GM18508 (cell line): ENCODE measurements around the gene JAK1.
A peak's percentile ranks its signal among the peaks of the same experiment; 100 is the strongest.
"Not testable (repeated sequence)": the region's sequence is repeated elsewhere in the genome, so short reads cannot be mapped to it uniquely, and the experiment has no call there.

Experiments
- ATAC-seq: cut with Tn5 transposase; IDR thresholded peaks from one replicate; pipeline ENCODE4 v1.9.1; 2021; ENCODE audit warnings: moderate number of reproducible peaks; ENCODE audit not compliant: insufficient read depth, unreplicated experiment

The JAK1 gene

DNA sequence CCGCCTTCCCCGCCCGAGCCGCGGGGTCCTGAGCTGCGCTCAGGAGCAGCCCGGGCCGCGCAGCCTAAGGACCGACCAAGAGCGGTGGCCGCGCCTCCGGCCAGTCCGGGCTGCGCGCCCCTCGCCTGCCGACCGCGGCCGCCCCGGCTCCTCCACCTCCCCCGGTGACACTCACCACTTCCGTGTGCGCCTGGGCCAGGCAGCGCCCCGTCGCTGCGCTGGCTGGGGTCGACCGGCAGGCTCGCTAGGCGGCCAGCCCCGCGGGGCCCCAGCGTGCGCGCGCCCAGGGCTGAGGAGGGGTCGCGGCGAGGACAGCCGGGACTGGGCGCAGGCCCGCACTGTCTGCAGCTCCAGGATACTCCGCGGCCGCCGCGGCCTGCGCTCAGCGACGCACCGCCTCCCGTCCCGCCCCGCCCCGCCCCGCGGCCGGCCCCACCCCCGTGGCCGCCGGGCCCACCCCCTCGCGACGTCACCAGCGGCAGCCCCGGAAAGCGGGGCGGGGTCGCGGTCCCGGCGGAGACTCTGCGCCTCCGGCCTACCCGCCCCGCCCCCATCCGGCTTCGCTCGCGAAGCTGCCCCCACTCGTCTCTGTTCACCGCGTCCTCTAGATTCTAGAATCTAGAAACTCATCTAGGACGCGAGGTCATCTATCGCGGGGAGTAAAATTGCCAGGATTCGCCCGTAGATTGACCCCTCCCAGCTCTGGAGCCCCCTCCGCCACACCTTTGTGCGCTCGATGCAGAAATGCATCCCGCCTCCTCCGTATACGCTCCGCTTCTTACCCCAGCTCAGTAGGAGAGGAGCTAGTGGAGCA, at the start of gene JAK1:
JAK1 (minus strand) TSS at position 392 of the 814 bp plus-strand sequence. CDS start 80,285 bp downstream, outside the sequence.
- peak; percentile 35 for ATAC-seq

DNA sequence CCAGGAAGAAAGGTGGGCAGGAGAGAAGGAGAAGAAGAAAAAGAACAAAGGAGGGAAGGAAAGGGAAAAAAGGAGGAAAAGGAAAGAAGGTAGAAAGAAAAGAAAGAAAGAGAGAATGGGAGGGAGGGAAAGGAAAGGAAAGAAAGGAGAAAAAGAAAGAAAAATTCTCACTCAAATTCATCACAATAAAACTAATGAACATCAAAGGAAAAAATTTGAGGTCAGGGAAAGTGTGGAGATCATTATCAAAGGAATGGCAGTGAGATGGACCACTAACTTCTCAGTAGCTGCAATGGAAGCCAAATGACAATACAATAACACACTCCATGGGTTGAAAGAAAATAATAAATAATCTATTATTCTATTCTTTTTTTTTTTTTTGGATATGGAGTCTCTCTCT, 48.0 kb upstream of the JAK1 start:
- ATAC-seq = no peak

DNA sequence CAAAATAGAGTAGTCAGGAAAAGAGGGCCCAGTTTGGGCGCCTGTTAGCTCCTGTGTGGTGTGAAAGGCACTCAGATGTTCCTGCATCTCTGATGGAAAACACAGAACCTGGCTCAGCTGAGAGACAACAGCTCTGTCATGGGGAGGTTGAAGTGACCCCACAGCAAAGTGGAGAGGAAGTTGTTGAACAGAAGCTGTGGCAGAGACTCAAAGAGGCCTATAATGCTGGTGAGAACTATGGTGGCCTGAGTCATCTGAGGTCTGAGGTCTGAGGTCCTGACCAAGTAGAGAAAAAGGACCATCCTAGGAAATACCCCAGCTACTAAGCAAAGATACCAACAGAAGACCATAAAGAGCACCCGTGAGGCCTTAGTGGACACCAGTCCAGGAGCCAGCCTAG, 45.6 kb upstream of the JAK1 start:
- no peak for ATAC-seq

DNA sequence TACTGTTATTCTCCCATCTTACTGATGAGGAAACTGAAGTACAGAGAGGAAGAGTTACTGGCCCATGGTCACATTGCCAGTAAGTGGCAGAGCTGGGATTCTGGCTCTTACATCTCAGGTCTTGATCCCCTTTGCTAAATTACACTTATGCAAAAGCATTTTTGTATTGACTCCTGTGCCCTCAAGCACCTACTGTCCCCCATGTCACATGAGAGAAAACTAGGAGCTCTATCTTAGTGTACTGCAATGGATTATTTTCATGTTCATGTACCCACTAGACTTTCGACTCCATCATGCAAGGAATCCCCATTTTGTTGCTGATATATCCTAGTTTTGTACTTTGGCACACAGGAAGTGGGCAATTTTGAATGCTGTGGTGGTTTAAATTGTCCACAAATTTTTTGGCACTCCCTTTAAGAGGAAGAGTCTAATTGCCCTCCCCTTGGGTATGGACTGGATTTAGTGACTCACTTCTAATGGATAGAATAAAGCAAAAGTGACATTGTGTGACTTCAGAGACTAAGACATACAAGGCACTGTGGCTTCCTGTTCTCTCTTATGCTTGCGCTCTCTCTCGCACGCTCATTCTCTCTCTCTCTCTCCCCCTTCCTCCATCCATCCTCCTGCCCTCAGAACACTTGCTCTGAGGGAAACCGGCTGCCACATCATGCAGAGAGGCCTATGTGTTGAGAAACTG, 43.5 kb upstream of the JAK1 start:
- no peak for ATAC-seq

DNA sequence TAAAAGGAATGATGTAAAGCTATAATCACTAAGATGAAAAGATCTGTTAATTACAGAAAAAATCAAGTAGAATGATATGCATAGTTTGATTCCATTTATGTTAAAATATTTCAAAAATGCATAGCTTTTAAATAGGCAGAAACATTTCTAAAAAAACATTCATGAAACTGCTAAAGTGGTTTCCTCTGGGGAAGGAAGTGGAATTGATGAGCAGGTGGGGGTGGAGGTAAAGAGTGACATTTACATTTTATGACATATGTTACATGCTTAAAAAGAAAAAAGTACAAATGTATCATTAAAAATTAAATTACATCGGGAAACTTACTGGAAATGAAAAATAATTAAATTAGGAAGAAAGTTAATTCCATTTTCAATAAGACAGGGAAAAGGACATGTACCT, 42.8 kb upstream of the JAK1 start:
- ATAC-seq = no peak

DNA sequence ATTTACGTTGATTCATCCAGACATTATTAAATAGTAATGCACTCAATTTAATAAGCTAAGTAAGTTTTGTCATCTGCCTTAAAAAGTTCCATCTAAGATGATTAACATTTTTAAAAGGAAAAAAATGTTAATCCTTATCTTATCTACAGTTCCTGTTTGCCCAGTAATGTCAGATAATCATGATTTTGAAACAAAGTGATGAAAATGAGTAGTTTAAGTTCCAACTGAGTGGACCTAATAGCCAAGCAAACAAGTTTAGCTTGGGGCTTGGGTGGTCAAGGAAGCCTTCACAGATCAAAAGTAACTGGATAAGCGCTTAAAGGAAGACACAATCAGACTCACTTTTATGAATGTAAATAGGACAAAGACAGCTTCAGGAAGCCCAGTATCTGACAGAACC, 40.5 kb upstream of the JAK1 start:
- ATAC-seq = no peak

DNA sequence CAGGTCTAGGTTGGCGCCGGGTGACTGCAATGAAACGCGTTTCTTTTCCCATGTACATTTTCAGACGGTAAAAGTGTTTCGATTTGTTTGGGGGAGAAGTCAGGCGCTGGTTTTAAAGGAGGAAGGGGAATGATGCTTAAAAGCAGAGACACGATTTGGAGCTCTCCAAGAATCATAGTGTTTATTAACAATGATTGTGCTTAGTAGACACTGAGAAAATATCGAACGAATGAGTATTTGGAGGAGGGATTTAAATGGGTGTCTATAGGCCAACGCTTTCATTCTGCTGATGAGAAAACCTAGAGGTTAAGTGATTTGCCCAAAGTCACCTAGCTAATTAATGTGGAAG, 36.9 kb upstream of the JAK1 start:
- no peak for ATAC-seq

DNA sequence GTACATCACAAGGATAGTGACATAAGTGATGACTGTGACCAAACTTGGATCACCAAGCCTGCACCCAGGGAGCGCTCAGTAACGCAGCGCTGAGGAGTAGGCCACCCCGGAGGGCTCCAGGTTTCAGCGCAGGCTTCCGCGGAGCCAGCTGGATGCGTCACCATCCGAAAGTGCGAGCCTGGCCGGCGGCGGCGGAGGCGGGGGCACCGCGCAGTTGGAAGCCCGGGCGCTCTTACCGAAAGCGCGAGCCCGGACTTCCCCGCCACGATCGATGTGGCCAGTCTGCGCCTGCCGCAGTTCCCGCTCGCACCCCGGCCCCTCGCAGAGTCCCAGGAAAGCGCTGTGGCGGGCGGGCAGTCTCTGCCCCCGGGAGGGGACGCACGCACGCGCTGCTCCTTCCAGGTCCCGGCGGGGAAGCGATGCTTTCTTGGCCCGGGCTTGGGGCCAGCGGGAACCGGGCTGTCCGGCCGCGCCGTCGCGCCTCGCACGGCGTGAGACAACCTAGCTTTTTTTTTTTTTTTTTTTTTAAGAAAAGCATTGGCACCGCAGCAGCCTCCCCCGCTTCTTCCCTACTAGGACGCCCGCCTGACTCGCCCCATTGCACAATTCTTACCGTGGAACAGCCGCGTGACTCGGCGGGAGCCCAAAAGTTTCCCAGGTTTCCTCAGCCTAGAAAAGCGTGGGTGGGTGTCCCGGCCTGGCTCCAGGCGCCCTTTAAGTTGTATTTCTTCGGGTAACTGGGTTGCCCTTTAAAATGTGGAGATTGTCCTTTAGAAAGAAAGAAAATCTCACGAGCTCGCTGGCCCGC, 36.4 kb upstream of the JAK1 start:
- ATAC-seq = peak; percentile 43

DNA sequence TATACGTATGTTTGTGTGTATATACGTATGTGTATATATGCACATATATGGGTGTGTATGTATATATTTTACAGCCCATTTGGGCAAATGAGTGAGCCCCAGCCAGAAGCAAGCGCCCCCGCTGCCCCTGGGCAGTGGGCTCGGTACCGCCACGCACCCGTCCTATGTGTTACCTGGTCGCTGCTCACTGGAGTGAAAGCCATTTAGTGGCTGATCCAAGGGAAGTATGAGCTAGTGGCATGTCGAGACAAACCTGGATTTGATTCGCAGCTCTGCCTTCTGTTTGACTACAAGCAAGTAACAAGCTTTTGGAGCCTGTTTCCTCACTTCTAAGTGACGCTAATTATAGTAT, 35.8 kb upstream of the JAK1 start:
- no peak for ATAC-seq

DNA sequence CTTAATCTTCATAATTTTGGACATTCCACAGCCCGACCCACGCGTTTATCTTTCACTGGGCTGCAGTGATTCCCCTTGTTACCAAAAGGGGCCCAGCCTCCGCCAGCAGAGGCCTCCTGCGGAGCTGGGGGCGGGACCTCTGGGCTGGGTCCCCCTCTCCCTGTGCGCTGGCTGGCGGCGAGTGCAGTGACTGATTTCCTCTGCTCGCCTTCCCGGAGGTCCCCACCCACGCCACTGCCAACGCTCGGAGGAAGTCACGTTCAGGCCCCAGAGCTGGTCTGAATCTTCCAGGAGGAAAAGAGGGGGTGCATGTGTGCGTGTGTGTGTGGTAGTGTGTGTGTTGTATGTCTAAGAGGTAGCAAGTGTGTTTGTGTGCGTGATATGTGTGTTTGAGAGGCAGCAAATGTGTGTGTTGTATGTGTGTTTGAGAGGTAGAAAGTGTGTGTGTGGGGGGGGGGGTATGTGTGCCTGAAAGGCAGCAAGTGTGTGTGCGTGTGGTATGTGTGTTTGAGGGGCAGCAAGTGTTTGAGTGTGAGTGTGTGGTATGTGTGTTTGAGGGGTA, 35.0 kb upstream of the JAK1 start:
- ATAC-seq = no peak

DNA sequence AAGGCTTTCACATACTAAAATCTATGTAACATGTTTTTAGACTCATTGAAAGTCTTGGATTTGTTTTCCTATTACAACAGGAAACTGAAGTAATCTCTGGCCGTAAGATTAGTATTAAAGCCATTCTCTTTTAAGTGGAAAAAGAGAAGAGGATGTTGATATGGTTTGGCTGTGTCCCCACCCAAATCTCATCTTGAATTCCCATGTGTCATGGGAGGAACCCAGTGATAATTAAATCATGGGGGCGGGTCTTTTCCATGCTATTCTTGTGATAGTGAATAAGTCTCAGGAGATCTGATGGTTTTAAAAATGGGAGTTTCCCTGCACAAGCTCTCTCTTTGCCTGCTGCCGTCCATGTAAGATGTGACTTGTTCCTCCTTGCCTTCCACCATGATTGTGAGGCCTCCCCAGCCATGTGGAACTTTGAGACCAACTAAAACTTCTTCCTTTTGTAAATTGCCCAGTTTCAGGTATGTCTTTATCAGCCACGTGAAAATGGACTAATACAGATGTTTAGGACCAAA, 32.1 kb upstream of the JAK1 start:
- ATAC-seq = not testable (repeated sequence)

DNA sequence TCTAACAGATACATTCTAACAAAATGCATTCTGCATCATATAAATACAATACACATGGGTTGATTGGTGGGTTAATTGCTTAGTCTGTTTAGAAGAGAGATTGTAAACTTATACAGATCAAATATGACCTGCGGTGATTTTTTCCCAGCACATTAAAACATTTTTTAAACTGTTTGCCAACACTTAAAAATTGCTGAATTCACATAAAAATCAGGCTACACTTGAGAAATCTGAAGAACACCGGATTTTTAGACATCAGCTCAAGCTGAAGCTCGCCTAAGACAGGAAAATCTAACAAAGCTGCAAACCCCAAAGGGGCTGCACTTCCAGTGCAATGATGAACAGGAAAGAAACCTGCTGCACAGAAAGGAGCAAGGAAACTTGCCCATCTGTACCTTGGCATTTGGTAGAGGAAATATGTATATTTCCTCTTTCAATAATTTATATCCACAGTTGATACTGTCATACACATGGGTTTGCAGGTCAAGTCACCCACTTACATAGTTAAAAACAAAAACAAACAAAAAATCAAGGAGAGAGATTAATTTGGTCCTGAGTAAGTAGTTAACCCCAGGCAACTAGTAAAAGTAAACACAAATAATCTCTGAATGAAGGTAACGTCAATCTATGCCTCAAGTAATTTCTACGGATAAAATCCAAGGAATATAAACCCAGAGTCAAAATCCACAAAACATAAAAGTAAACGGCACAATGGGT, 30.4 kb upstream of the JAK1 start:
- ATAC-seq = no peak

DNA sequence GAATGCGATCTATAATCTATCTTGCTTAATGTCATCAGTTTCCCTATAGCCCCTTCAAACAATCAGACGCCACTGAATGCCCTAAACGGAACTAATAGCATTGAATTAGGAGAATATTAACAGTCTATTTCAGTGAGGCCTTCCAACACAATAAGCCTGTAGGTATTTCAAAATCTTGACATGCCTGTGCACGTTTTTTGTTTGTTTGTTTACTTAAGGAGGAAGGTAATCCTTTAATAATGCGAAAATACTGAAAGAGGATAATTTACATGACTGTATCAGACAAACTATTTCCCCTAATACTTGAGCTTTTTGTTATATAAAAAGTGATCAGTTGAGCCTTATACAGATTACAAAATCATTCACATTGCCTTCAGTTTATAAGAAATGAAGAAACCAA, 29.0 kb upstream of the JAK1 start:
- ATAC-seq = no peak

DNA sequence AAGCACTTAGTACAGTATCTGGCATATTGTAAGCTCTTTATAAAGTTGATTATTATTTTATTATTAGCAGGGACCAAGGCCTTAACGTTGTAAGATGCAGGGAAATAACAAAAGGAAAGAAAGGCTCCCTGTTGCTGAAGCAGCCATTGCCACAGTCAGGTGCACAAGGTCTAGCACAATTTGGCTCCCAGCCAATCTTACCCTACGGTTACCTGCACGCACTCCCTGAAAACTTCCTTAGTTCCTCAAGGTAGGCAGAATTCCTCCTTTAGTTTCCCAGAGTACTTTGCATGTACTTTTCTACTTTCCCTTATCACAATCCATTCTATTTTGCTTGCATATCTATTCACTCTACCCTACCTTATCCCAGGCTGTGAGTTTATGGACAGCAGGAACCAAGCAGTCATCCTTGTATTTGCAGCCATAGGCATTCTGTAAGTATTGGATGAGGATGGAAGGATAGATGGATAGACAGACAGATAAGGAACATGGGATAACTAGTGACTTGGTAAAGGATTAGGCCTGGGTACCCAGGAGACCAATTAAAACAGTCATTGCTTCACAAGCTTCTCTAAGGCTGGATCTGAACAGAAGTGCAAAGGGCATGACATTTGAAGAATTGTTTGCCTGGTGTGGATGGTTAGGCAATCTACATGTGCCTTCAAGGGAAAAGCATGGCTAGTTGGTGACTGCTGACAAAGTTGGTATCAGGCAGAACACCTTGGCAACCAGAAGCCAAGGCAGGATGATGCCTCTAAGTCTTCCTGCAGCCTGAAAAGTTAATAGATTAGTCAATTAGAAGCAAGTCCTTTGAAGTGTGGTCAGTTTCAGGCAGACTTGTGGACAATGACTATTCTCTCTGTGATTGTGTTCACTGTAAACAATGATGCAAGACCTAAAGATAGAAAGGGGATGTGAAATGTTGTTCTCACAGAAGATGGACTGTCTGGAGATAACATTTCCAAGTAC, 20.8 kb upstream of the JAK1 start:
- peak; percentile 94 for ATAC-seq

DNA sequence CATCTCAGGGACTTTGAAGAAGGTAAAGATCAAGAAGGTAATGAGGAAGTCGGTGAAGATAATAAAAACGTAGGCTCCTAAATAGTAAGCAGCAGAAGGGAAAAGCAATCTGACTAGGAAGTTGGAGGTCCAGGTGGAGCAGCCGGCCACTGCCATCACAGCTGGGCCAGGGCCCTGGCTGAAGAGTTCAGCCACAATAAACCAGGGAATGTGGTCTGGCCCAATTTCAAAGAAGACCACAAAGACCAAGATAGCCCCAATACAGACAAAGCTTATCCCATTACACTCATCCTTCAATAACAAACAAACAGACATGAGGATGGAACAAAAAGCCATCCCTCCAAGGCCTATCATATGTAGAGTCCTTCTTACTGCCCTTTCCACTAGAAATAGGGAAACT, 18.4 kb upstream of the JAK1 start:
- no peak for ATAC-seq

DNA sequence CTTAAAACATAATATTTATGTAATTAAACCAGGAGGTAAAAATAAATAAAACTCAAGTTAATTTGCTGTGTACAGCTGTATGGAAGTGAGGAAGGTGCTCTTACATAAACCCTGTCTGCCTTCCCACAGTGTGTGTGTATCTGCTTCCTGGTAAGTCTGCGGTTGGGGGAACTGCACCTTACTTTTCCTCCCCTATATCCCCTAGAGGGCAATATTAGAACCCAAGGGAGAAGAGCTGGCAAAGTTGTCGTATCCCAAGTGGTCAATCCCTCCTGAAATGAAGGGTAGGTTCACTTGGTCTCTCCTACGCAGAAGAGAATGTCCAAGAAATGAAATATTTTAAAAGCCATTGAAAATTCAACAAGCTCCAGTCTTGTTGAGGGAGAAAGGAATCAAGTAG, 17.8 kb upstream of the JAK1 start:
- no peak for ATAC-seq

DNA sequence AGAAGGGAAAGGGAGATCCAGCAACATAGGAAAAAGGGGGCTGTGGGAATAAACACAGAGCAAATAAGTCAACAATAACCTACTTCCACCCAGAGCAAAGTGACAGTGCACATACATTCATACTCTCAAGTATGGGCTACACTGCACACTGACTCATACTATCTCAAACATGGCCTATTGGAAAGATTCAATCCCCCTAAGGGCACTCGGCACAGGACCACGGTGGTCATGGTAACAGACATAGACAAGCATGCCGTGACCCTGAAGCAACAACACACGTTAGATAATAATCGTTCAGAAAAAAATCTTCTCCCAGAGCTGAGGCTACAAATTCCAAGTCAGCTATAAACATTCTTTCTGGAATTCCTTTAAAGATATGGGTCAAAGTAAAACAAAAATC, 16.8 kb upstream of the JAK1 start:
- ATAC-seq = no peak

DNA sequence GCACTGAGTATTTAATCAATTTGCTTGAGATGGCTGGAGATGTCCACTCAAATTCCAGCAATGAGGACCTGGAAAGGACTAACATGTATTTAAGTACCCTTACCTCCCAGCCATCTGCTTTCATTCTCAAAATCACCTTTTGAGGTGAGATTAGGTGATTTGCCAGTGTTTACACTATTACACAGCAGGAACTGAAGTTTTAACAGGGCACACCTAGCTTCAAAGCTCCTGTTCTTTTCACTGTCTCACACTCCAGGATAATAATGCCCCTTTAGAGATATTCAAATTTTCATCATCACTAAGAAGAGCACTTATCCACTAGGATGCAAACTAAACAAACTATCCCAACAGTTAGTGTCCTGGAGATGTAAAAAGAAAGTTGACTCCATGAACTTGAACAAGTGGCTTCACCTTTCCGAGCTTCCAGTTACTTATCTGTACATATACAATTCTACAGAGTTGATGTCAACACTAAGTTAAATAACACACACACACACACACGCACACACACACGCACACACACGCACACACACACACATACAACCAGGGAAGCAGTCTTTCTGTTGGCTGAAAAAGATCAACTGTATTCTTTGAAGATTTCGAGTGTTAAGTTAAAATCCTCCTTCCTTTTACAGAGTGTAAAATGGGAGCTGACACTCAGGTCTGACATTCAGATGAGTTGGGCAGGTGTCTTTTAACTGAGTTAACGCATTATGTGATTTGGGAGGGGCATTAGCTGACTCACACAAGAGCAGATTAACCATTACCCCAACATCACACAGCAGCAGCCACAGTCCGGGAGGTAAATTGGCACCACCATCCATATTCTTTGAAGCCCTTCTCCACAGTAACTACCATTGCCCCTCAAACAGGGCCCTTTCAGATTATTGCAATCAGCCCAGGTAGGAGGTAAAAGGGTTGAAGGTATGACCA, 15.5 kb upstream of the JAK1 start:
- ATAC-seq = no peak
